Cardiac fibroblast (primary cell): ENCODE measurements around the gene AGAP5.

ENCODE experiments used
- DNase-seq, 2 donors: peaks; one replicate each; pipeline versions ENCODE4 v3.0.0 to v3.0.0-alpha.2; 2010; ENCODE audit warnings: low read depth in 2 of 2
- H3K4me3 ChIP-seq, 2 donors: replicated peaks in 1 of 2; 1 replicate in 1 of 2; 2 replicates in 1 of 2; pipeline ENCODE4 v1.5.1; 2011; ENCODE audit warnings: low read depth in 2 of 2, low read length in 2 of 2, mild to moderate bottlenecking in 2 of 2, moderate library complexity in 1 of 2
- TF ChIP-seq, protein P1 (sequence below): IDR thresholded peaks from one replicate; pipeline ENCODE4 v1.5.1; 2011; ENCODE audit warnings: low read depth, mild to moderate bottlenecking, low read length, inconsistent platforms

Gene AGAP5

GRCh38 chr10:73653701-73654100 lies 44.2 kb downstream of the AGAP5 start:
- peak in 1 of 2 donors; percentile 58 for DNase-seq
- TF ChIP-seq, protein P1, sequence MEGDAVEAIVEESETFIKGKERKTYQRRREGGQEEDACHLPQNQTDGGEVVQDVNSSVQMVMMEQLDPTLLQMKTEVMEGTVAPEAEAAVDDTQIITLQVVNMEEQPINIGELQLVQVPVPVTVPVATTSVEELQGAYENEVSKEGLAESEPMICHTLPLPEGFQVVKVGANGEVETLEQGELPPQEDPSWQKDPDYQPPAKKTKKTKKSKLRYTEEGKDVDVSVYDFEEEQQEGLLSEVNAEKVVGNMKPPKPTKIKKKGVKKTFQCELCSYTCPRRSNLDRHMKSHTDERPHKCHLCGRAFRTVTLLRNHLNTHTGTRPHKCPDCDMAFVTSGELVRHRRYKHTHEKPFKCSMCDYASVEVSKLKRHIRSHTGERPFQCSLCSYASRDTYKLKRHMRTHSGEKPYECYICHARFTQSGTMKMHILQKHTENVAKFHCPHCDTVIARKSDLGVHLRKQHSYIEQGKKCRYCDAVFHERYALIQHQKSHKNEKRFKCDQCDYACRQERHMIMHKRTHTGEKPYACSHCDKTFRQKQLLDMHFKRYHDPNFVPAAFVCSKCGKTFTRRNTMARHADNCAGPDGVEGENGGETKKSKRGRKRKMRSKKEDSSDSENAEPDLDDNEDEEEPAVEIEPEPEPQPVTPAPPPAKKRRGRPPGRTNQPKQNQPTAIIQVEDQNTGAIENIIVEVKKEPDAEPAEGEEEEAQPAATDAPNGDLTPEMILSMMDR, result no peak
- H3K4me3 ChIP-seq, result no peak overlapping the region

DNA sequence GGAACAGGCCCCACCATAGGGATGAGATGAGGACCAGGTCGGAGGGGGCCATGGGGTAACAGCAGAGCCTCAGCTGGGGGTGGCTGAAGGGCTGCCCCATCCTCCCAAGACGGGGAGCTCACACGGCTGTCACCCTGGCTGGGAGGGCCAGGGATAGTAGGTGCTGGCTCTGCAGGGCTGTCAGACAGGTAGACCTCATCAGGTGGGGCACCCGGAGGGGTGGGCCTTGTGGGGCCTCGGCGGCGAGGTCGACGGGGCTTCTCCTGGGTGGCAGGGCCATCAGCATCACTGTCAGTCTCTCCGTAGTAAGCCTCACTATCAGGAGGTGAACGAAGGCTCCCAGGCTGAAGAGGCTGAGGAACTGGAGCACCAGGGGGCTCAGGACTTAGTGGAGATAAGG lies 44.7 kb downstream of the AGAP5 start:
- H3K4me3 ChIP-seq, result no peak overlapping the region
- no peak for DNase-seq

DNA sequence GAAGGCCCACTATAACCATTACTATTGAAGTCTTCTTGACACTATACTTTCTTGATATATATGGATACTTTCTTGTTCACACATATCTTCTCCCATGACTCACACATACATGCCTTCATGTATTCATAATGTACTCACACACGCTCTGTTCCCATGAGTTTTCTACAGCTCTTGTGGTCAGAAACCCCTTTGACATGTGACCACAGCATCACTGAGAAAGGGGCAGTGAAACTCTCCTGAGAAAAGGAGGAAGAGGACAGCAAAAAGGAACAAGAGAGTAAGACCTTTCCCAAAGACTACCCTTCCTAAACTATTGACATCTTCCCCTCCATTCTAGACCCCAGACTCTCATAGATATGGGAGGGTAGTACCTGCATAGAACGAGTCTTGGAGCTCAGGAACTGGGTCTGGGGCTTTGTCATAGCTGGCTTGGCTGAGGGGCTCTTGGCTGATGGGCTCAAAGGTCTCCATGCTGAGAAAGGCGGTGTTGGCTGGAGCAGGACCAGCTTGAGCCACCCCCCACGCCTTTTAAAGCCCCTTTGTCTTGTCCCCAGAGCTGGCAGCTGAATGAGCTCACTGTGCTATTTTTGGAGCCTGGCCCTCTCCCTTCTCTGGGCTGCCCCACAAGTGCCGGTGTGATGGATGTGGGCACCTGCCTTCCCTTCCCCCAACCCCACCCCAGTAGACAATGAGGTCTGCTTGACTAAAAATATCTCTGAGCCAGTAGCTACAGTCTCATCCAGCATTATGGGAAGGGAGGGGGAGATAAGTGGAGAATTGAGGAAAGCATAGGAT lies 47.2 kb downstream of the AGAP5 start:
- DNase-seq, result peak; percentile 46 to 86
- H3K4me3 ChIP-seq, result no peak overlapping the region
- TF ChIP-seq, protein P1, result no peak

More for the DNA sequence above, 44.7 kb downstream of the AGAP5 start:
- TF ChIP-seq, protein P1, result no peak

DNA sequence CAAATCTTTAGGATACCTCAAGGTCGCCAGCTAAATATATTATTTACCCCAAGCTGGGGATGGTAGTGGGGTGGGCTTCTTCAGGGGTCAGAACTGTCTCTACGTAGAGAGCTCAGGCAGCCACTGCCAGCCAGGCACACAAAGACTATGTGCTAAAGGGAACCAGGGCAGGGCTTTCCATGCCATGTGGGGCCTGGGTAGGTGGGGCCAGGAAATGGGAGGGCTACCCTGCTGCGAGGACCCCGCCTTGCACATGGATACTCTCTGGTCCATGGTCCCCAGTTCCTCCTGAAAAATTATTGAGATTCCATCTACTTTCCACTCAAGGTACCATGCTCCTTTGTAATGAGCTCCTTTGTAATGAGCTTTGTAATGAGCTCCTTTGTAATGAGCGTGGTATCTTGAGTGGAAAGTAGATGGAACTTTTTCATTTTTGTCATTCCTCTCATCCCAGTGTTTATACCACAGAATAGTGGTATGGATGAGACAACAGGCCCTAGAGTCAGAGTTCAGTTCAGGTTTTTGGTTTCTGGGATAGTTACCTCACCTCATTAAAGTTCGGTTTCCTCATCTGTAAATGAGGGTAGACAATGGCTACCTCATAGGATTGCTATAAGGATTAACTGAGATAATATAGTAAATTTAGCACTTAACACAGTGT lies 47.9 kb downstream of the AGAP5 start:
- H3K4me3 ChIP-seq, result no peak overlapping the region
- no peak for DNase-seq
- TF ChIP-seq, protein P1, result no peak

GRCh38 chr10:73648975-73649829 lies 48.7 kb downstream of the AGAP5 start:
- H3K4me3 ChIP-seq, result no peak overlapping the region
- TF ChIP-seq, protein P1, result no peak
- peak in 1 of 2 donors; percentile 9 for DNase-seq

GRCh38 chr10:73647875-73648651 lies 49.8 kb downstream of the AGAP5 start:
- TF ChIP-seq, protein P1, result no peak
- DNase-seq, result no peak

More at GRCh38 chr10:73647875-73648651, 49.8 kb downstream of the AGAP5 start:
- peak overlapping the region; percentile 51 to 59 for H3K4me3 ChIP-seq
